Tibial nerve (tissue), 4 donors: ENCODE results near the gene GABRA5.

ENCODE experiments used
- CTCF ChIP-seq, 5 experiments: fragments of 200-600 bp in 3 of 5; fragments of 450-650 bp in 2 of 5; sonication (generic) in 3 of 5; IDR thresholded peaks; one replicate each; pipeline ENCODE4 v1.5.1; 2016 to 2019; ENCODE audit warnings: antibody characterized with exemption in 5 of 5, mild to moderate bottlenecking in 3 of 5, moderate library complexity in 2 of 5
- EP300 ChIP-seq, 2 donors: sonication (generic); formaldehyde crosslinking; IDR thresholded peaks; one replicate each; pipeline ENCODE4 v1.6.1; 2017; ENCODE audit warnings: antibody characterized with exemption in 2 of 2, mild to moderate bottlenecking in 1 of 2

GRCh38 chr15:26844901-26845300 lies 22.0 kb upstream of the GABRA5 start:
- no peak for TF ChIP-seq CTCF (IDR thresholded peaks at IDR 0.05)
- TF ChIP-seq EP300 (IDR thresholded peaks at IDR 0.05): no peak
